ENCODE measurements around the gene PKD1. TPM values are rescaled to one million over a fixed set of nuclear protein-coding genes. Genes with fewer than 3 reads are reported as not detected.

The PKD1 gene
- total RNA-seq, 1 donor from 2014 or later, result 85.8 TPM

DNA sequence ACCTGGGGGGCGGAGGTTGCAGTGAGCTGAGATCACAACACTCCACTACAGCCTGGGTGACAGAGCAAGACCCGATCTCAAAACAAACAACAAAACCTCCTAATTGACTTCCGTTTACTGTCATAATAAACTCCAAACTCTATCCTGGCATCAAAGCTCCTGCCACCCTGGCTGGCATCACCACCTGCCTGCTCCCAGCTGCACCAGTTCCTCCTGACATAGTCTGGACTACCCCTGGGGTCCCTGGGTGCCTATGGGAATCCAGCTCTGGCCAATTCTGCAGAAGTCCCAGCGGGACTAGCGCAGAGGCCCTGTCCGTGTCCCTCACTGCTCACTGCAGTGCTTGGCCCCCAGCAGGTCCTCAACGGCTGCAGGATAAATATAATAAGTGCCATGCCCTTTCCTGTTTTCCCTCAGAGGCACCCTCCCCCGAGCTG, 88.8 kb downstream of the PKD1 start:
- intact Hi-C loops (cut with DNase I), result loop anchor here (2.0 to 5.0 kb wide), 2 partner anchors 14 to 75 kb away; no protein-coding TSS in a partner anchor
- ATAC-seq (no peak), DNase-seq (ENCODE audit: missing footprints) (no peak)

DNA sequence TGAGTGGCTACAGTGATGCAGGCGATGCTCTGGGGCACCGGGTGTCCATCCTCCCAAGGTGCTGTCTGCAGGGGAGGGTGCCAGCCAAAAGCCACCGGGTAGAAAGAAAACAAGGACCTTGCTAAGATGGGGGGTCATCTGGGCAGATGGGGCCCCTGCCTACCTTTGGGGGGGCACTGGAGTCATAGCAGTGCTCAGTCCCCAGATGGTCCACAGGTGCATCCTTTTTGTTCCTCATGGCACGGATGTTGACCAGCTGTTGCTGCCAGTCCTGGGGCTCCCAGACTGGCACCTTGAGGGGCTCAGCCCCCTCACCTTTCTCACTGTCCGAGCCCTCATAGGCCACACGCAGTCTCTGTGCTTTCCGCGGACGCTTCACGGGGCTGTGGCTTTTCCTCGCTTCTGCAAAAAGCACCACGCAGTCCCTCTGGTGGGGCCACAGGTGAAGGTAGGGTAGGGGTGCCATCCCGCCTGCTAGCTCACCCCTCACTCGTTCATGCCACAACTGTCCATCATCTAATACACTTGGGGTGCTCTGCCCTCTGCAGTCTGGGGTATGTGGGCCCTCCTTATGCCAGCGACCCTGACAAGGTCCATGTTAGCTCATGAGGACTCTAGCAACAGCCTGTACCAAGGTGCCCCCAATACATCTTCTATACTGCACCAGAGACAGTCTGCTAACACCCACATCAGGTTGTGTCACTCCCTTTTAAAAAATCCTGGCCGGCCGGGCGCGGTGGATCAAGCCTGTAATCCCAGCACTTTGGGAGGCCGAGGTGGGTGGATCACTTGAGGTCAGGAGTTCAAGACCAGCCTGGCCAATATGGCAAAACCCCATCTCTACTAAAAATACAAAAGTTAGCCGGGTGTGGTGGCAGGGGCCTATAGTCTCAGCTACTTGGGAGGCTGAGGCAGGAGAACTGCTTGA, 89.5 kb downstream of the PKD1 start:
- ATAC-seq (no peak), DNase-seq (ENCODE audit: missing footprints) (no peak)
- intact Hi-C loops (cut with DNase I), result loop anchor here (2.0 to 5.0 kb wide), 2 partner anchors 13 to 76 kb away; no protein-coding TSS in a partner anchor

DNA sequence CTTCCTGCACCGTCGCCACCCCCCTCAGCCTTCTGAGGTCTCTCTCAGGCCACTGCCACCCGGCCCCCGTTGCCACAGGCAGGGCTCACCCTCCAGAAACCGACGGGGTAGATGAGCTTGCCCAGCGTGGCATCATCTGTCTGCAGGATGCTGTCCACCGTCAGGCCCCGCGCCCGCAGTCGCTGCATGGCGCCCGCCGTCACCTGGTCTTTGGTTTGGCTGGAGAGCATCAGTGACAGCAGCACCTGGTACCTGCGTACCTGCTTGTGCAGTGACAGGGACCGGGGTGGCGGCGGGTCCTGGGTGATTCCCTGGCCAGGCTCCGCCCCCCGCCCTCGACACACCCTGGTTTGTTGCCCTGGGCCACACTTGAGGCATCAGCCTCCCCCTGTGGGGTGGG, 91.2 kb downstream of the PKD1 start:
- DNase-seq (ENCODE audit: missing footprints) (no peak), ATAC-seq (no peak)
- intact Hi-C loops (cut with DNase I), result no loop called here

DNA sequence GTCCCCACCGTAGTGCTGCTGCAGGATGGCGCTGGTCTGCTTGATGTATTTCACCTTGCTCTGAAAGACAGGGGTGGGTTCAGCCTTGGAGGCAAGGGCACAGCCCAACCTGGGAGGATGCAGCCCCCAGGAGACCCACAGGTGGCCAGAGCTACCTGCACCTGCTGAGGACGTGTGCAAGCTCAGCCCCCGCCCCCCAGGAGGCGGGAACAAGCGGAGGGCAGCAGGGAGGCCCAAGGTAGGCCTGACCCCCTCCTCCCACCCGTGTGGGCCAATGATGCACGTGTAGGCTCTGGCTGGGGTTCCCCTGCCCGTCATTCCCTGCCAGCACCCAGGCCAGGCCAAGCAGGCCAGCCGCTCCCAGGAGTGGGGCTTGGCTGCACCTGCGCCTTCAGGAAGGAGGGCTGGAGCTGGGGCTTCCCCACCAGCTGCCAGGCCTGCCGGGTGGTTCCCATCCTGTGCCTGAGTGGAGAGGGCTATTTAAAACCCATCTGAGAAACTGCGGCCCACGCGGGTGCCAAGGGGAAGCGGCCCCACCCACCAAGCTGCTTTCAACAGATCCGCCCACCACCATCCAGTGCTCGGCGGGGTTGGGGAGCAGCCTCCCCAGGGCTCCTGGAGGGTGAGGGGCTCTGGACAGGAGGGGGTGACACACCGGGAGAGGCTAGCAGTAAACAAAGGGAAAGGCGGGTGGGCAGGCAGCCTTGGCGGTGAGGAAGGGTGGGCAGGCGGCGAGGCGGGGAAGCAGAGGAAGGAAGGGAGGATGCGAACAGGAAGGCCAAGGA, 91.8 kb downstream of the PKD1 start:
- DNase-seq (ENCODE audit: missing footprints) (peak; percentile 85), ATAC-seq (no peak)
- intact Hi-C loops (cut with DNase I), result no loop called here

GRCh38 chr16:2042986-2043666, 92.6 kb downstream of the PKD1 start:
- no peak for ATAC-seq
- intact Hi-C loops (cut with DNase I), result no loop called here
- no peak for DNase-seq (ENCODE audit: missing footprints)

- intact Hi-C loops (cut with DNase I), result no loop called here
- ATAC-seq, result peak; percentile 58
- DNase-seq (ENCODE audit: missing footprints), result peak; percentile 82
Measured at GRCh38 chr16:2042171-2042985, 93.3 kb downstream of the PKD1 start.

- DNase-seq (ENCODE audit: missing footprints) (no peak), ATAC-seq (no peak)
- intact Hi-C loops (cut with DNase I), result no loop called here
Measured at GRCh38 chr16:2040787-2041522, 94.7 kb downstream of the PKD1 start.

DNA sequence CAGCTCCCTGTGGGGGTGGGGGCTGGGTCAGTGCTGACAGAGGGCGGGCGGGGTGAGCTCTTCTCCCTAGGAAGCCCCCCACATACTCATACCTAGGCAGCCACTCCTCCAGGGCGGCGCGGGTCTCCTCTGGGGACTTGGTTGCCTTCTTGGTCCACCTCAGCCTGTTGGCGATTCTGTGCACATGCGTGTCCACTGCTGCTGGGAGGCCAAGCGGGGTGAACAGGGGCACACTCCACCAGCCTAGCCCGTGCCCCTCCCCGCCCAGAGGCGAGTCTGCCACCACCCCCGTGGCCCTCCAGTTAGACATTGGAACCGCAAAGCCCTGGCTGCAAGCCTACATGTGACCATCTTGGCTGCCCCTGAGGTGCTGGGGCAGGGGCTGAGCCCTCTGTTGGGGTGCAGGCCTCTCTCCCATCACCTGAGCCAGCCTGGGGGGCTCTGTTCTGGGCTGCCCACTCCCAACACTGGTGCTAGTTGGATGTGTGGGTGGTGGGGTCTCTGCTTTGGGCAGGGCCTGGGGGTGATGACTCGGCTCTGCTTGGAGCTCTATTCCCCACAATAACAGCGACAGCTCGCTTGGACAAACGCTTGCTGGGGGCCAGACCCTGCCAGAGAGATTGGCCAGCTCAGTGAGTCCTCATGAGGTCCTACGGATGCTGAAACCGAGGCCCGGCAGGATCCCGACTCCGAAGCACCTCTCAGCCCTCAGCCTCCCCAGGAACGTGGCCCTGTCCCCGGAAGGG, 95.5 kb downstream of the PKD1 start:
- intact Hi-C loops (cut with DNase I), result no loop called here
- ATAC-seq (no peak), DNase-seq (ENCODE audit: missing footprints) (no peak)

DNA sequence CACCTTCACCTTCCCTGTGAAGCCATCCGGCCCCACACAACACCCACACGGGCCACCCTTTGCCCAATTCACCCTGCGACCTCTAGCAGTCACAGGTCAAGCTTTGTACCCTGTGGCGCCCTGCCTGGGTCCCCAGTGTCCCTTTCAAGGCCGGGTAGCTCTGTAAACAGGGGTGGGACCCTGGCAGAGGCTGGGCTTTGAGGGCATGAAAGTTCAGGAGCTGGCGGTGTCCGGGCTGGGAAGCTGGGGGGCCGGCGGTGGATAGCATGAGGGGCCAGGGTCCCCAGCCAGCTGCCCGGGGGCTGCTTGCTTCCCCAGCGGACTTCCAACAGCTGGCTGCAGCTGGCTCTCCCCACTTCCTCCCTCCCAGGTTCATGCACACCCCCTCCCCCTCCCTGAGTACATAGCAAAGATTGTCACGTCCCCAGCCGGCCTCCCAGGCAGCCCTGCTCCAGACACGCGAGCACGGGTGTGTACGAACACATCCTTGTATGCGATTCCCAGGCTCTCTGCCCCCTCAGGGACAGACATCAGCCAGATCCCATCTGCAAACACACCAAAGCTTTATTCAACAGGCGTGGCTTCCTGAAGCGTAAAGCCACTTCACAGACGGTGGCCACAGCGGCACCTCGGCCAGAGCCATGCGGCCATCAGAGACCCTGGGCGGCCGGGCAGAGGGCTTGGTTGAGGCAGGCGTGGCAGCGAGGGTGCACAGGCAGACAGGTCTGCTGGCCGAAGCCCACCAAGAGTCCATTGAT, 96.2 kb downstream of the PKD1 start:
- ATAC-seq, result peak; percentile 71

More for the DNA sequence above, 96.2 kb downstream of the PKD1 start:
- peak; percentile 93 for DNase-seq (ENCODE audit: missing footprints)
- intact Hi-C loops (cut with DNase I), result no loop called here

Small RNA genes lying within 50 kb of the gene (microRNA-seq; reads per million reads assigned to microRNA genes)
- gene MIR1225, result not detected
- not detected for gene MIR3180-5
- not detected for gene MIR4516
- not detected for gene MIR6511B1

Other genes with a start within 250 kb of the PKD1 start
- gene HS3ST6, start 217.5 kb downstream of the PKD1 start, total RNA-seq, result not detected
- gene MSRB1, start 192.7 kb downstream of the PKD1 start, total RNA-seq, result 25.3 TPM
- 271 TPM for gene RPL3L, start 181.2 kb downstream of the PKD1 start, total RNA-seq
- gene NDUFB10, start 176.4 kb downstream of the PKD1 start, total RNA-seq, result 737 TPM
- gene RPS2, start 171.1 kb downstream of the PKD1 start, total RNA-seq, result 907 TPM
- not detected for gene RNF151, start 169.0 kb downstream of the PKD1 start, total RNA-seq
- 24.9 TPM for gene TBL3, start 163.8 kb downstream of the PKD1 start, total RNA-seq
- 0.22 TPM for gene NOXO1, start 154.4 kb downstream of the PKD1 start, total RNA-seq
- gene GFER, start 151.7 kb downstream of the PKD1 start, total RNA-seq, result 25.8 TPM
- 0.62 TPM for gene SYNGR3, start 145.9 kb downstream of the PKD1 start, total RNA-seq
- 18.5 TPM for gene ZNF598, start 126.1 kb downstream of the PKD1 start, total RNA-seq
- gene NPW, start 116.1 kb downstream of the PKD1 start, total RNA-seq, result not detected
- gene NHERF2, start 109.0 kb downstream of the PKD1 start, total RNA-seq, result 292 TPM
- gene NTHL1, start 88.1 kb downstream of the PKD1 start, total RNA-seq, result 23.3 TPM
- 62.8 TPM for gene TSC2, start 87.9 kb downstream of the PKD1 start, total RNA-seq
- gene RAB26, start 12.7 kb upstream of the PKD1 start, total RNA-seq, result 0.87 TPM
- gene TRAF7, start 19.9 kb upstream of the PKD1 start, total RNA-seq, result 27.3 TPM
- 5.8 TPM for gene CASKIN1, start 60.7 kb upstream of the PKD1 start, total RNA-seq
- gene MLST8, start 69.6 kb upstream of the PKD1 start, total RNA-seq, result 25.3 TPM
- gene BRICD5, start 75.0 kb upstream of the PKD1 start, total RNA-seq, result 13.2 TPM
- 35.1 TPM for gene PGP, start 78.9 kb upstream of the PKD1 start, total RNA-seq
- gene E4F1, start 87.7 kb upstream of the PKD1 start, total RNA-seq, result 14.1 TPM
- 0.49 TPM for gene DNASE1L2, start 100.5 kb upstream of the PKD1 start, total RNA-seq
- 205 TPM for gene ECI1, start 115.7 kb upstream of the PKD1 start, total RNA-seq
- 105 TPM for gene RNPS1, start 132.2 kb upstream of the PKD1 start, total RNA-seq
- gene ABCA3, start 204.8 kb upstream of the PKD1 start, total RNA-seq, result 7.4 TPM